ENCODE measurements around the gene LRBA. TPM values are rescaled to one million over a fixed set of nuclear protein-coding genes. Genes with fewer than 3 reads are reported as not detected.

Gene LRBA
- total and polyA plus RNA-seq, 2 donors (not counting 3 experiments of a cell fraction or from before 2014, with no cell fraction given) = 18.0 to 35.1 TPM

DNA sequence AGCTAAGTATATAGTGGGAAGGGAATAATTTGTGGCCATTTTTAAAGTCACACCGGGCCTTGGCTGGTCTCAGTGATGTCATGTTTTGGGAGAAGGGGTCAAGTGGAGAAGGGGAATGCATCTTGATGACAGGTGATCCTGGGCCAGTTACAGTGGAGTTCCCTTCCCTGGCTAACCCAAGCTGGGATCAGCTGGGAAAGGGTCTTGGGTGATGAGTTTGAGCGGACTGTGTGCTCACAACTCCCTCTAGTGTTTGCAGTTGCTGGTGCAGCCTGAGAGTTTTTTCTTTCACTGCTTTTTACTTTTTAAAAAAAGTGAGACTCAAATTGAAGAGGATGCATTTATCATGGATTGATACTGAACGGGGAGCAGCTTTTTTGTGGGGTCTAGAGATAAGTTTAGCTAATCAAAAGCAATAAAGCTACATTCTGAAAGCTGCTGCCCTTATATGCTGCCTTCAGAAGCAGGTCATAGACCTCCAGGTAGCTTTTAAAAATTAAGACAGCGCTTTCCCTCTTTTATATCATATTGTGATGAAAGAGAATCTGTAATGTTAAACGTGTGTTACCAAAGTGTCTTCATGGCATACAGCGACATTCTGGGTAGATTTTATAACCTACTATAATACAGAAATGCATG lies 772.1 kb downstream of the LRBA start:
- no peaks in the 10 kb centered on the region for H3K9me3 ChIP-seq (replicated peaks; ENCODE audit: control insufficient read depth, insufficient read depth, low read length)
- H3K4me2 ChIP-seq (ENCODE audit: insufficient read depth, low read length) = no peak overlapping the region
- FAIRE-seq (peak; percentile 80), DNase-seq (ENCODE audit: low read depth, low spot score) (peak; percentile 67)
- intact Hi-C loops (cut with micrococcal nuclease) (loop anchor here (1.0 to 2.0 kb wide), 6 partner anchors 34 to 328 kb away; partner anchors contain the start of gene DCLK2), dilution Hi-C loops (cut with MboI; ENCODE audit: extremely low pct_ligation_motif_present, low sequenced_read_pairs) (no loop called here)
- ChIA-PET POLR2A (no interaction called here), CTCF (interaction anchor here (0.7 to 6.6 kb wide), 55 partner anchors 9 to 718 kb away, joined by 3 to 133 read pairs (median 4); partner anchors contain the start of gene DCLK2)
- H3K9ac ChIP-seq (replicated peaks; ENCODE audit: extremely low read depth, insufficient read depth, low read length) = no peak overlapping the region
- H2AFZ ChIP-seq (ENCODE audit: low read depth, low read length) = no peak overlapping the region
- H3K27ac ChIP-seq (ENCODE audit: insufficient read depth, low read depth, low read length) = no peak overlapping the region
- no peak overlapping the region for H3K4me3 ChIP-seq (replicated peaks in 1 of 3; ENCODE audit: insufficient read depth in 1 of 3, low read depth in 1 of 3, low read length in 3 of 3)
- no TSS peak for BruUV-seq (replicated peaks)
- H3K9me1 ChIP-seq (replicated peaks; ENCODE audit: control insufficient read depth, extremely low read depth, insufficient read depth, low read length) = no peaks in the 10 kb centered on the region
- peaks cover 8% of the 10 kb centered on the region for H3K4me1 ChIP-seq (ENCODE audit: control insufficient read depth, extremely low read depth, insufficient read depth, low read length)
- TF ChIP-seq MYC (IDR thresholded peaks at IDR 0.05; ENCODE audit: low read depth, low read length) = no peak
- TF ChIP-seq, protein P1, sequence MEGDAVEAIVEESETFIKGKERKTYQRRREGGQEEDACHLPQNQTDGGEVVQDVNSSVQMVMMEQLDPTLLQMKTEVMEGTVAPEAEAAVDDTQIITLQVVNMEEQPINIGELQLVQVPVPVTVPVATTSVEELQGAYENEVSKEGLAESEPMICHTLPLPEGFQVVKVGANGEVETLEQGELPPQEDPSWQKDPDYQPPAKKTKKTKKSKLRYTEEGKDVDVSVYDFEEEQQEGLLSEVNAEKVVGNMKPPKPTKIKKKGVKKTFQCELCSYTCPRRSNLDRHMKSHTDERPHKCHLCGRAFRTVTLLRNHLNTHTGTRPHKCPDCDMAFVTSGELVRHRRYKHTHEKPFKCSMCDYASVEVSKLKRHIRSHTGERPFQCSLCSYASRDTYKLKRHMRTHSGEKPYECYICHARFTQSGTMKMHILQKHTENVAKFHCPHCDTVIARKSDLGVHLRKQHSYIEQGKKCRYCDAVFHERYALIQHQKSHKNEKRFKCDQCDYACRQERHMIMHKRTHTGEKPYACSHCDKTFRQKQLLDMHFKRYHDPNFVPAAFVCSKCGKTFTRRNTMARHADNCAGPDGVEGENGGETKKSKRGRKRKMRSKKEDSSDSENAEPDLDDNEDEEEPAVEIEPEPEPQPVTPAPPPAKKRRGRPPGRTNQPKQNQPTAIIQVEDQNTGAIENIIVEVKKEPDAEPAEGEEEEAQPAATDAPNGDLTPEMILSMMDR (IDR thresholded peaks at IDR 0.05; ENCODE audit: extremely low read depth in 1 of 2, insufficient read depth in 1 of 2, low read depth in 1 of 2, low read length in 2 of 2) = peak; percentile 87 to 89
- no peaks in the 10 kb centered on the region for H3K27me3 ChIP-seq (ENCODE audit: control insufficient read depth in 2 of 2, insufficient read depth in 2 of 2, low read length in 2 of 2)
- H3K79me2 ChIP-seq (ENCODE audit: control insufficient read depth, insufficient read depth, low read length) = no peaks in the 10 kb centered on the region
- no peaks in the 10 kb centered on the region for H3K36me3 ChIP-seq (ENCODE audit: control insufficient read depth in 2 of 2, extremely low read depth in 1 of 2, insufficient read depth in 2 of 2, low read length in 2 of 2)
- H4K20me1 ChIP-seq (replicated peaks; ENCODE audit: control insufficient read depth, extremely low read depth, insufficient read depth, low read length) = no peaks in the 10 kb centered on the region

DNA sequence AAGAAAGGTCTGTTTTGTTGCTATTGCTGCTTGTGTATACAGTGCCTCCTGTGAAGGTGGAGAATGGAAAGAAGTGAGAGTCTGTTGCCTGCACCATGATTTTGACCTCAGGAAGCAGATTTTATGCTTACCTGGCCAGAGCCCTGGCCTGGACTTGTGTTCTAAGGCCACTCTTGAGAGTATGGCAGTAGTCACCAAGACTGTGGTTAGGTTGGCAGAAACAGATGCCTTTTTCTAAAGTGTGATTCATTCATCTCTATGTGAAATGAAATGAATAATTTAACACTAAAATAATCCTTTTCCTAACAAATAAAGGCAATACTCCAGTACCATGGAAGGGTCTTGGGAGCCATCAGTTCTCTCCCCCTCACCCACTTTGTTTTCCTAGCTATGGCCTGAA lies 775.1 kb downstream of the LRBA start:
- dilution Hi-C loops (cut with MboI; ENCODE audit: extremely low pct_ligation_motif_present, low sequenced_read_pairs) = no loop called here
- no peak for FAIRE-seq
- intact Hi-C loops (cut with micrococcal nuclease) = no loop called here

More for the DNA sequence above, 775.1 kb downstream of the LRBA start:
- Histone ChIP-seq H2AFZ (ENCODE audit: low read depth, low read length) (no peak overlapping the region), H3K4me2 (ENCODE audit: insufficient read depth, low read length) (no peak overlapping the region), H4K20me1 (replicated peaks; ENCODE audit: control insufficient read depth, extremely low read depth, insufficient read depth, low read length) (no peaks in the 10 kb centered on the region), H3K36me3 (ENCODE audit: control insufficient read depth in 2 of 2, extremely low read depth in 1 of 2, insufficient read depth in 2 of 2, low read length in 2 of 2) (no peaks in the 10 kb centered on the region), H3K79me2 (ENCODE audit: control insufficient read depth, insufficient read depth, low read length) (no peaks in the 10 kb centered on the region), H3K27me3 (ENCODE audit: control insufficient read depth in 2 of 2, insufficient read depth in 2 of 2, low read length in 2 of 2) (no peaks in the 10 kb centered on the region), H3K4me1 (ENCODE audit: control insufficient read depth, extremely low read depth, insufficient read depth, low read length) (peaks cover 29% of the 10 kb centered on the region), H3K27ac (ENCODE audit: insufficient read depth, low read depth, low read length) (no peak overlapping the region), H3K9ac (replicated peaks; ENCODE audit: extremely low read depth, insufficient read depth, low read length) (no peak overlapping the region), H3K9me3 (replicated peaks; ENCODE audit: control insufficient read depth, insufficient read depth, low read length) (no peaks in the 10 kb centered on the region), H3K9me1 (replicated peaks; ENCODE audit: control insufficient read depth, extremely low read depth, insufficient read depth, low read length) (no peaks in the 10 kb centered on the region), H3K4me3 (replicated peaks in 1 of 3; ENCODE audit: insufficient read depth in 1 of 3, low read depth in 1 of 3, low read length in 3 of 3) (no peak overlapping the region)
- POLR2A ChIA-PET = no interaction called here
- BruUV-seq (replicated peaks) = no TSS peak
- no peak for DNase-seq (ENCODE audit: low read depth, low spot score)
- CTCF ChIA-PET = interaction anchor here (5.2 kb wide), 1 partner anchor 10 kb away, joined by 40 read pairs; no protein-coding TSS in a partner anchor
- TF ChIP-seq POLR2A (IDR thresholded peaks at IDR 0.05; ENCODE audit: low read depth, low read length) (no peak), MYC (IDR thresholded peaks at IDR 0.05; ENCODE audit: low read depth, low read length) (no peak), JUN (IDR thresholded peaks at IDR 0.05; ENCODE audit: borderline replicate concordance, insufficient read depth, insufficient read length, low read depth) (no peak), EZH2 (IDR thresholded peaks at IDR 0.05; ENCODE audit: borderline replicate concordance, low read depth, low read length, severe bottlenecking) (no peak), FOS (IDR thresholded peaks at IDR 0.05; ENCODE audit: borderline replicate concordance, insufficient read depth, low read length) (no peak), POLR2AphosphoS5 (IDR thresholded peaks at IDR 0.05; ENCODE audit: insufficient read depth, low read depth, low read length) (no peak), GATA2 (IDR thresholded peaks at IDR 0.05; ENCODE audit: insufficient read depth, insufficient read length, low read depth, low read length) (no peak)
- TF ChIP-seq, protein P1 (IDR thresholded peaks at IDR 0.05; ENCODE audit: extremely low read depth in 1 of 2, insufficient read depth in 1 of 2, low read depth in 1 of 2, low read length in 2 of 2) = no peak
- TF ChIP-seq, protein P2, sequence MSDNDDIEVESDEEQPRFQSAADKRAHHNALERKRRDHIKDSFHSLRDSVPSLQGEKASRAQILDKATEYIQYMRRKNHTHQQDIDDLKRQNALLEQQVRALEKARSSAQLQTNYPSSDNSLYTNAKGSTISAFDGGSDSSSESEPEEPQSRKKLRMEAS (IDR thresholded peaks at IDR 0.05; ENCODE audit: insufficient read depth, insufficient read length) = no peak
